ENCODE measurements around the gene STAT3. TPM values are rescaled to one million over a fixed set of nuclear protein-coding genes. Genes with fewer than 3 reads are reported as not detected.
A peak's percentile ranks its signal among the peaks of the same experiment; 100 is the strongest.
"Not testable (repeated sequence)": the region's sequence is repeated elsewhere in the genome, so short reads cannot be mapped to it uniquely, and the experiment has no call there.

The STAT3 gene
- total and polyA plus RNA-seq, 9 of the 15 experiments (the other 6 are each of a cell fraction or from before 2014, with no cell fraction given) = 90.0 to 179 (median 114) TPM

DNA sequence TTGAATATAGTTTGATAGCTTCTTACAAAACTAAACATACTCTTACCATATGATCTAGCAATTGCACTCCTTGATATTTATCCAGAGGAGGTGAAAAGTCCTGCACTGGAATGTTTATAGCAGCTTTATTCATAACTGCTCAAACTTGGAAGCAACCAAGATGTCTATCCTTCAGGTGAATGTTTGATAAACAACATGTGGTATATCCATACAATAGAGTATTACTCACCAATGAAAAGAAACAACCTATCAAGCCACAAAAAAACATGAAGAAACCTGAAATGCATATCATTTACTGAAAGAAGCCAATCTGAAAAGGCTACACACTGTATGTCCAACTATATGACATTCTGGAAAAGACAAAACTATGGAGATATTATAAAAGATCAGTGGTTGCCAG, 16.1 kb downstream of the STAT3 start:
- ATAC-seq (no peak), FAIRE-seq (no peak), DNase-seq (ENCODE audit: extremely low read depth in 1 of 4, low spot score in 3 of 4) (no peak)
- Histone ChIP-seq H4K20me1 (replicated peaks; ENCODE audit: control insufficient read depth, insufficient read depth, low read length) (0 out of 2 replicates have a peak, but pooled peaks cover 2% of the 10 kb centered on the region), H3K79me2 (ENCODE audit: control insufficient read depth, insufficient read depth, low read length) (peaks cover 53% of the 10 kb centered on the region), H2AFZ (ENCODE audit: low read depth, low read length) (no peak overlapping the region), H3K36me3 (ENCODE audit: control insufficient read depth, insufficient read depth, low read length) (peaks cover 11% of the 10 kb centered on the region; the same call in 2 of the 3 replicates), H3K9ac (ENCODE audit: insufficient read depth in 1 of 2, low read depth in 2 of 2, low read length in 2 of 2) (no peak overlapping the region), H3K4me2 (ENCODE audit: insufficient read depth, low read length) (no peak overlapping the region), H3K27ac (ENCODE audit: extremely low read depth, low read depth, low read length) (no peak overlapping the region), H3K9me1 (ENCODE audit: control insufficient read depth, insufficient read depth, low read length) (no peaks in the 10 kb centered on the region), H3K4me3 (no peak overlapping the region), H3K27me3 (ENCODE audit: control insufficient read depth in 2 of 2, insufficient read depth in 2 of 2, low read length in 2 of 2) (no peaks in the 10 kb centered on the region), H3K4me1 (replicated peaks in 1 of 2; ENCODE audit: control insufficient read depth in 2 of 2, insufficient read depth in 2 of 2, low read length in 2 of 2) (peaks cover 7 to 13% of the 10 kb centered on the region in 2 experiments; a peak in 2 of 5 replicates), H3K9me3 (replicated peaks; ENCODE audit: control insufficient read depth, insufficient read depth, low read depth, low read length) (no peaks in the 10 kb centered on the region; the same call in 1 of the 2 replicates)
- intact Hi-C loops (cut with micrococcal nuclease) = no loop called here
- no peak for TF ChIP-seq ZNF3 (CRISPR knock-in tag; IDR thresholded peaks at IDR 0.05)
- TF ChIP-seq ZNF146 (CRISPR knock-in tag; IDR thresholded peaks at IDR 0.05; ENCODE audit: unreplicated experiment) = peak; percentile 45
- no TSS peak for BruUV-seq (replicated peaks)
- in situ Hi-C loops (cut with MboI) = no loop called here
- POLR2A ChIA-PET = interaction anchor here (2.0 kb wide), 1 partner anchor 10 kb away, joined by 4 read pairs; no protein-coding TSS in a partner anchor
- CTCF ChIA-PET (ENCODE audit: low intra/inter-chr PET ratio) = no interaction called here

DNA sequence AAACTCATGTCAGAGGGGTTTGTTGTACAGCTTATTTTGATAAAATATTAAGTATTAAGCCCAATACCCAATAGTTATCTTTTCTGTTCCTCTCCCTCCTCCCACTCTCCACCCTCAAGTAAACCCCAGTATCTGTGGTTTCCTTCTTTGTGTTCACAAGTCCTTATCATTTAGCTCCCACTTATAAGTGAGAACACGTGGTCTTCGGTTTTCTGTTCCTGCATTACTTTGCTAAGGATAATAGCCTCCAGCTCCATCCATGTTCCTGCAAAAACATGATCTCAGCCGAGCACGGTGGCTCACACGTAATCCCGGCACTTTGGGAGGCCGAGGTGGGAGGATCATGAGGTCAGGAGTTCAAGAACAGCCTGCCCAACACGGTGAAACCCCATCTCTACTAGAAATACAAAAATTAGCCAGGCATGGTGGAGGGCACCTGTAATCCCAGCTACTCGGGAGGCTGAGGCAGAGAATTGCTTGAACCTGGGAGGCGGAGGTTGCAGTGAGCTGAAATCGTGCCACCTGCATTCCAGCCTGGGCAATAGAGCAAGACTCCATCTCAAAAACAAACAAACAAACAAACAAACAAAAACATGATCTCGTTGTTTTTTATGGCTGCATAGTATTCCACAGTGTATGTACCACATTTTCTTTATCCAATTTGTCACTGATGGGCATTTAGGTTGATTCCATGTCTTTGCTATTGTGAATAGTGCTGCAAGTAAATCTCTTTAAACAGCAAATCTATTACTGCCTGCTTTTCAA, 19.3 kb downstream of the STAT3 start:
- H4K20me1 ChIP-seq (replicated peaks; ENCODE audit: control insufficient read depth, insufficient read depth, low read length) = not testable (repeated sequence)
- TF ChIP-seq, protein P1, sequence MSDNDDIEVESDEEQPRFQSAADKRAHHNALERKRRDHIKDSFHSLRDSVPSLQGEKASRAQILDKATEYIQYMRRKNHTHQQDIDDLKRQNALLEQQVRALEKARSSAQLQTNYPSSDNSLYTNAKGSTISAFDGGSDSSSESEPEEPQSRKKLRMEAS (CRISPR knock-in tag; IDR thresholded peaks at IDR 0.05) = peak; percentile 33; the same call in 1 of the 2 replicates
- TF ChIP-seq TAL1 (IDR thresholded peaks at IDR 0.05) (peak; percentile 60), SMARCE1 (IDR thresholded peaks at IDR 0.05) (0 out of 2 replicates have a peak, but pooled peaks have one; percentile 47), L3MBTL2 (IDR thresholded peaks at IDR 0.05) (peak; percentile 39; the same call in 1 of the 2 replicates), ATF7 (IDR thresholded peaks at IDR 0.05) (peak; percentile 35; the same call in 1 of the 2 replicates), DACH1 (IDR thresholded peaks at IDR 0.05; ENCODE audit: partially characterized antibody) (peak; percentile 28), CBFA2T3 (IDR thresholded peaks at IDR 0.05) (peak; percentile 87), ARID1B (IDR thresholded peaks at IDR 0.05) (peak; percentile 65), SOX6 (IDR thresholded peaks at IDR 0.05) (peak; percentile 57; the same call in 1 of the 2 replicates), EGR1 (conservative IDR thresholded peaks at IDR 0.05) (peak; percentile 40; the same call in 1 of the 2 replicates), TCF3 (CRISPR knock-in tag; IDR thresholded peaks at IDR 0.05) (peak; percentile 30), ZNF766 (CRISPR knock-in tag; conservative IDR thresholded peaks at IDR 0.05) (0 out of 2 replicates have a peak, but pooled peaks have one; percentile 21)
- TF ChIP-seq, protein P2, sequence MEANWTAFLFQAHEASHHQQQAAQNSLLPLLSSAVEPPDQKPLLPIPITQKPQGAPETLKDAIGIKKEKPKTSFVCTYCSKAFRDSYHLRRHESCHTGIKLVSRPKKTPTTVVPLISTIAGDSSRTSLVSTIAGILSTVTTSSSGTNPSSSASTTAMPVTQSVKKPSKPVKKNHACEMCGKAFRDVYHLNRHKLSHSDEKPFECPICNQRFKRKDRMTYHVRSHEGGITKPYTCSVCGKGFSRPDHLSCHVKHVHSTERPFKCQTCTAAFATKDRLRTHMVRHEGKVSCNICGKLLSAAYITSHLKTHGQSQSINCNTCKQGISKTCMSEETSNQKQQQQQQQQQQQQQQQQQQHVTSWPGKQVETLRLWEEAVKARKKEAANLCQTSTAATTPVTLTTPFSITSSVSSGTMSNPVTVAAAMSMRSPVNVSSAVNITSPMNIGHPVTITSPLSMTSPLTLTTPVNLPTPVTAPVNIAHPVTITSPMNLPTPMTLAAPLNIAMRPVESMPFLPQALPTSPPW (CRISPR knock-in tag; IDR thresholded peaks at IDR 0.05) = 0 out of 2 replicates have a peak, but pooled peaks have one; percentile 27

More for the DNA sequence above, 19.3 kb downstream of the STAT3 start:
- H3K9me1 ChIP-seq (ENCODE audit: control insufficient read depth, insufficient read depth, low read length); H3K4me2 ChIP-seq (ENCODE audit: insufficient read depth, low read length); CTCF ChIA-PET (ENCODE audit: low intra/inter-chr PET ratio); H3K9ac ChIP-seq (ENCODE audit: insufficient read depth in 1 of 2, low read depth in 2 of 2, low read length in 2 of 2); ATAC-seq; BruUV-seq (replicated peaks); H3K9me3 ChIP-seq (replicated peaks; ENCODE audit: control insufficient read depth, insufficient read depth, low read depth, low read length); H2AFZ ChIP-seq (ENCODE audit: low read depth, low read length); H3K27me3 ChIP-seq (ENCODE audit: control insufficient read depth in 2 of 2, insufficient read depth in 2 of 2, low read length in 2 of 2); in situ Hi-C loops (cut with MboI); intact Hi-C loops (cut with micrococcal nuclease); H3K27ac ChIP-seq (ENCODE audit: extremely low read depth, low read depth, low read length); H3K4me3 ChIP-seq: not testable (repeated sequence)
- POLR2A ChIA-PET = interaction anchor here (0.6 to 1.8 kb wide), 7 partner anchors 10 to 250 kb away, joined by 3 to 6 read pairs (median 3); no protein-coding TSS in a partner anchor
- H3K36me3 ChIP-seq (ENCODE audit: control insufficient read depth, insufficient read depth, low read length) = peaks cover 11% of the 10 kb centered on the region; the same call in 2 of the 3 replicates
- FAIRE-seq (peak; percentile 68), DNase-seq (ENCODE audit: extremely low read depth in 1 of 4, low spot score in 3 of 4) (peak in 1 of 4 experiments; percentile 51)
- peaks cover 64% of the 10 kb centered on the region for H3K79me2 ChIP-seq (ENCODE audit: control insufficient read depth, insufficient read depth, low read length)
- 30% methylated on average over 12 of the region's 12 CpGs for WGBS (ENCODE audit: insufficient coverage, low coverage, missing lambda C conversion rate)
- peaks cover 20 to 24% of the 10 kb centered on the region in 2 experiments; a peak in 3 of 5 replicates for H3K4me1 ChIP-seq (replicated peaks in 1 of 2; ENCODE audit: control insufficient read depth in 2 of 2, insufficient read depth in 2 of 2, low read length in 2 of 2)
